ENCODE results near the gene XYLB.

The XYLB gene

DNA sequence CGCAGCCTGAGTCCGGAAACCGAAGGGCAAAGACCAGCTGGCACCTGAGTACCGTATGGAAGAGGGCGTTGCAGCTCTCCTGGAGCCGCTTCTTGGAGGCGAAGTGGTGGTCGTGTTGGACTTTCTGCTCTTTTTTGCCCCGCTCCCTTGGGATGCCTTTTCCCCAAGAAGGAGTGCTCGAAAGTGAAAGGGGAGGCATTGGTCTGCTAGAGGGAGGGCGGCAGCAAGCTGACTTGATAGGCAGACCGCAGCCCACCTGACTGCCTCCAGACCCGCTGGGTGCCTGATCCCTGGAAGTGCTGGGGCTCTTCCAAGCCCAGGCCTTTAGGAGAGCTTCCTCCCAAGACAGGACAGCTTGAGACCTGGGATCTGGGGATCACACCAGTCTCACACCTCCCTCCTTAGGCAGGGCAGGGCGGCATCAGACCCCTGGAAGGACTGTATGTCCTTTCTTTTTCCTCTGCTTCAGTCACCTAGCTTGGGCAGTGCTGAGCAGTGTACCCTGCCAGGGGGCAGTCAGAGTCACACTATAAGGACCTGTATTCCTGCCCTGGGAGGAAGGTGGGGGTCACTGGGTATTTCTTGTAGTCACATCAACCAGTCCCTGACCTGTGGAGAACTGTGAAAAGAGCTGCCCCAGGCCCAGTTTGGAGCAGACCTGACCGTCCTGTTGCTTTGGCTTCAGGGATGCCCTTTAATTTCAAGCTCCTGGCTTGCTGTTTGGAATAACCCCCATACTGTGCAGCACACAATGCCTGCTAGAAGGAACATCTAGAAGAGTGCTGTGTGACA is 109.2 kb downstream of the XYLB start:
- H3K27ac ChIP-seq = peak overlapping the region; percentile 100
- TF ChIP-seq, protein P1, sequence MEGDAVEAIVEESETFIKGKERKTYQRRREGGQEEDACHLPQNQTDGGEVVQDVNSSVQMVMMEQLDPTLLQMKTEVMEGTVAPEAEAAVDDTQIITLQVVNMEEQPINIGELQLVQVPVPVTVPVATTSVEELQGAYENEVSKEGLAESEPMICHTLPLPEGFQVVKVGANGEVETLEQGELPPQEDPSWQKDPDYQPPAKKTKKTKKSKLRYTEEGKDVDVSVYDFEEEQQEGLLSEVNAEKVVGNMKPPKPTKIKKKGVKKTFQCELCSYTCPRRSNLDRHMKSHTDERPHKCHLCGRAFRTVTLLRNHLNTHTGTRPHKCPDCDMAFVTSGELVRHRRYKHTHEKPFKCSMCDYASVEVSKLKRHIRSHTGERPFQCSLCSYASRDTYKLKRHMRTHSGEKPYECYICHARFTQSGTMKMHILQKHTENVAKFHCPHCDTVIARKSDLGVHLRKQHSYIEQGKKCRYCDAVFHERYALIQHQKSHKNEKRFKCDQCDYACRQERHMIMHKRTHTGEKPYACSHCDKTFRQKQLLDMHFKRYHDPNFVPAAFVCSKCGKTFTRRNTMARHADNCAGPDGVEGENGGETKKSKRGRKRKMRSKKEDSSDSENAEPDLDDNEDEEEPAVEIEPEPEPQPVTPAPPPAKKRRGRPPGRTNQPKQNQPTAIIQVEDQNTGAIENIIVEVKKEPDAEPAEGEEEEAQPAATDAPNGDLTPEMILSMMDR (conservative IDR thresholded peaks at IDR 0.05) = no peak

DNA sequence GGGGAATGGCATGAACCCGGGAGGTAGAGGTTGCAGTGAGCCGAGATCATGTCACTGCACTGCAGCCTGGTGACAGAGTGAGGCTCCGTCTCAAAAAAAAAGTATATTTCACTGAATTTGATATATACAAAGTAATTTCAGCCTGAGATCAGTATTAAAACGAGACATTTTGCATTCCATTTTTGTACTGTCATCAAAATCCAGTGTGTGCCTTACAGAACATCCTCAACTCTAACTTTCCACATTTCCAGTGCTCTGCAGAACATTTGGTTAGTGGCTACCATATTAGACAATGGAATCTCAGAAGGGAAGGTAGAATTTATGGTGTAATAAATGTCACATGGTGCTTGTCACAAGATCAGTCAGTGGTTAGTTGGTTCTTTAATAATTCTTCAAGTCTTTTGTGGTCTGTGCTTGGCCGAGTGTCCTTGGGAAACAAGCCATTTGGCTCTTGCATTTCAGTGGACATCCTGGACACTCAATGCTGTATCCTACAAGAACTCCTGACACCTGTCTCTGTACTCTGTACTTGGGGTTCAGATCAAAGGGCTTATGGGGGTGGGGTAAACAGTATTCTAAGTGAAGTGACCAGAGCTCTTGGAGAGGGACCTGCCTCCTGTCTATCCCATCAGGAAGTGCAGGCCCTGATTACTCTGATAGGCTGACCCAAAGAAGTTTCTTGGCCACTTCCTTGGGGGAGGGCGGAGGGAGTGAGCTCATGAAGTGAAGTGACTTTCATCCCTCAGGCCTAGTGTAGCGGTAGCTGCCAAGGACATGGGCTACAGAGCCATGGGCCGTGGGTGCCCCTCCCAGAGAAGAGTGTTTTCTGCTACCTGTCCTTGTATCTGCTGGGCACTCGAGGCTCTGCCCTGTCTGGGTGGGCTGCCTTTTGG is 110.8 kb downstream of the XYLB start:
- H3K27ac ChIP-seq = no peak overlapping the region; the same call in 1 of the 2 replicates
- TF ChIP-seq, protein P1 (conservative IDR thresholded peaks at IDR 0.05) = no peak

DNA sequence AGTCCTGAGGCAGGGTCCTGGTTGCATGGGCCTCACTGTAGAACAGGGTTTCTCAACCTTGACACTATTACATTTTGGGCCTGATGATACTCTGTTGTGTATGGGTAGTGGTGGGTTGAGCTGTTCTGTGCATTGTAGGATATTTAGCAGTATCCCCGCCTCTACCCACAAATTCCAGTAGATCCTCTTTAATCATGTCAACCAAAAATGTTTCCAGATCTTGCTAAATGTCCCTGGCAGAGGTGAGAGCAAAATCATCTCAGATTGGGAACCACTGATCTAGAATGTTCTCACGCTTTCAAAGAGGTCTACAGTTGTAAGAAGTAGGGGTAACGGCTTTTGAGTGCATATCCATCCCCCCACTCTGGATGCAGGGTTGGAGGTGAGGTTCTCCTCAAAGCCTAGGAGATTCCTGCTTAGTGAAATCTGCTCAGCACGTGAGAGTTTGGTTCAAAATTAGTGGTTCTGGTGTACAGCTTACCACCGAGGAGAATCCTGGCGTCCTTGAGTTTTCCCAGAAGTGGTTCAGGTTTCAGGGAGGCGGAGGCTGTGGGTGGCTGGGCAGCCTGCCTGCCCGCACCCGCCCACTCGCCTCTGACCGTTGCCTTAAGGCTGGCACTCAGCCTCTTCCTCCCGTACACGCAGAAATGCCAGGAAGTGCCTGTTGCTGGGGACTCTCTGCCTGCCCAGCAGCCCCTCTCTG is 112.4 kb downstream of the XYLB start:
- TF ChIP-seq, protein P1 (conservative IDR thresholded peaks at IDR 0.05) = no peak
- H3K27ac ChIP-seq = peak overlapping the region; percentile 41; the same call in 1 of the 2 replicates

DNA sequence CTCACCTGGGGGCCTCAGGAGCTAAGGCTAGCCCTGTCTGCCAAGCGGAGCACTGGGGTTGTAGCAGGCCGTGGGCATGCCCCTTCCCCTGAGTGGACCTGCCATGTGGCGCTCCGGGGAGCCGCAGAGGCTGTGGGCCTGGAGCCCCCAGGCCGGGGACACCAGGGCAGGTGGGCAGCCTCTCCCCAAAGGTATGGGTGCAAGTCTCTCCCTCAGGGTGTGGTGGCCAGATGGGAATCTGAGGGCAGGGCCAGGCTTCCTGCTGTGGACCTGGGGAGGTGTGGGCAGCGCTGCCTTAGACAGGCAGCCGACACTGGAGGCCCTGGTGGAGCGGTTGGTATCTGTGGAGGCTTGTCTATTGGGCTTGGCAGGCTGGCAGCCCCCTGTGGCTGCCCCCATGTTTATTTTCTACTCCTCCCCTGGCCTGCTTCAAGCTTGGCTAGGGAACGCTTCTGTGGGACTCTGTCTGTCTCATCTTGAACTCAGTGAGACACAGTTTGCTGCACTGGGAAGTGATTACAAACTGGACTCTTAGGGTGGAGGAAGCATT is 113.0 kb downstream of the XYLB start:
- H3K27ac ChIP-seq = peak overlapping the region; percentile 41; the same call in 1 of the 2 replicates
- TF ChIP-seq, protein P1 (conservative IDR thresholded peaks at IDR 0.05) = no peak

DNA sequence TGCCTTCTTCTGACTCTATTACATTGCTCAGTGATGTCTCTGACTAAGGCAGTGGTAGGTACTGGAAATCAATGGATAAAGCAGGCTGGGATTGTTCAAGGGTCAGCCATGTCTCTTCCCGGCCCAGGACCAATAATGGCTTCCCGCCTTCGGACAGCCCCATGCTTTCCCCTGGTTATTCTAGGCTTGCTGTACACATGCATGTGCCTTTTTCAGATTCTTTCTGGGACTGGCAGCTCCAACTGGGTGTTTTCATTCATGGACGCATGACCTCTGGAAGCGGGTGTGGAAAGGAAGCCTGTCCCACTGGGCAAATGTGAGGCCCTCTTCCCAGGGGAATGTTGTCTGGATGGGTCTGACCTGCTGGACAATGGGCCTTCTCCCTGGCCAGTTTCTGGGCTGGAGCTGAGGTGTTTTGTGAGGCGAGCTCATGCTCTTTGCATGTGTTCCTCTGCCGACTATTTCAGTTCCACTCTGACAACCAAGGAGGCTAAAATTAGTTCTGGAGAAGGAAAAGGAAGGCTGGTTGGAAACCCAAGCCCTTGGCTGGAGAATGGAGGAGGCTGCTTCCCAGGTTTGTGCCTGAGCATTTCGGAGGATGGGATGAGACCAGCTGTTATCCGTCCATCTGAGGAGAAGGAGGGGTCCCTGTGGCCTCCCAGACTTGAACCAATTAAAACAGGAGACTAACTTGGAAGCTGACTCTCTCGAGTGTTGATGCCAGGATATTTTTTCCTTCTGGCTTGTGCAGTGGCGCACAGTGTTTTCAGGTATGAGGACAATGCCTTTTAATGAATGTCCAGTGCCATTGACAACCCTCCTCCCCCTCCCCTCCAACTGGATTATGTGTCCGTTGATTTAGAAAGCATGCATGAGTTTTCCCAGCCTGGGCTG is 114.0 kb downstream of the XYLB start:
- no peak overlapping the region for H3K27ac ChIP-seq
- TF ChIP-seq, protein P1 (conservative IDR thresholded peaks at IDR 0.05) = no peak

Measured in VCaP (cell line).